Uterus (tissue), 2 donors: ENCODE measurements around the gene FBXL3.

Experiments used
- POLR2A ChIP-seq, 2 donors: fragments of 450-650 bp; IDR thresholded peaks; one replicate each; pipeline ENCODE4 v1.6.1; 2016; ENCODE audit warnings: antibody characterized with exemption in 2 of 2, mild to moderate bottlenecking in 1 of 2, moderate library complexity in 1 of 2
- TF ChIP-seq, protein P1 (sequence below), 4 experiments: fragments of 200-600 bp in 2 of 4; fragments of 450-650 bp in 2 of 4; sonication (generic) in 2 of 4; IDR thresholded peaks; one replicate each; pipeline ENCODE4 v1.5.1; 2016 to 2019; ENCODE audit warnings: antibody characterized with exemption in 4 of 4, mild to moderate bottlenecking in 2 of 4, moderate library complexity in 1 of 4

DNA sequence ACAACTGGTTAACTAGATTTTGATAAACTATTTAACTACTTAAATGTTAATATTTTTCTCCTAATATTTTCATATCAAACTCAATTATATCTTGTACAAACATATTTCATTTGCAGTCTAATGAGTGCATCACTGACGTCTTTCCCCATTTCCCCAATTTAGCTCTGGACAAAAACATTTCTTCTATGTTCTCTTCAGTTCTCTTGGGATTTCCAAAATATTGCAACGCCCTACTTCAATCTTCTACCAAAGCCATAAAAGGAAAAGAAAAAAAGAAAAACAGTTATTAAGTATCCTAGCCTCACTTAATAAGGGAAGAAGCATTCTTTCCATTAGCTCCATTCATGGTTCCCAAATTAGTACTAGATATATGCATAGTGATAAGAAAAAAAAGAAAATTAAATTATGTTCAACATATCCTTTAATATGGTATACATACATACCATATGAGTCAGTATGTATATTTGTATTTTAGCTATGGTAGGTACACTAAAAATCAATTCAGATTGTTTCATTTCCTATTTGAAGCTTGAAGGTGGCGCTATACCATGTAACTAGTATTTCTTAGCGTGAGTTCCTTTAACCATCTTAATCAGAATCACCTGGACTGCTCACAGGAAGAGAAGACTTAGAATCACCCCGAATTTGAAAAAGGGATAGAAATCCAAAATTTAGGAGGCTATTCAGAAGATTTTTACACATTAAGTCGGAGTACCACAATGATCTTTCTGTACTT is 9.9 kb downstream of the FBXL3 start:
- TF ChIP-seq, protein P1, sequence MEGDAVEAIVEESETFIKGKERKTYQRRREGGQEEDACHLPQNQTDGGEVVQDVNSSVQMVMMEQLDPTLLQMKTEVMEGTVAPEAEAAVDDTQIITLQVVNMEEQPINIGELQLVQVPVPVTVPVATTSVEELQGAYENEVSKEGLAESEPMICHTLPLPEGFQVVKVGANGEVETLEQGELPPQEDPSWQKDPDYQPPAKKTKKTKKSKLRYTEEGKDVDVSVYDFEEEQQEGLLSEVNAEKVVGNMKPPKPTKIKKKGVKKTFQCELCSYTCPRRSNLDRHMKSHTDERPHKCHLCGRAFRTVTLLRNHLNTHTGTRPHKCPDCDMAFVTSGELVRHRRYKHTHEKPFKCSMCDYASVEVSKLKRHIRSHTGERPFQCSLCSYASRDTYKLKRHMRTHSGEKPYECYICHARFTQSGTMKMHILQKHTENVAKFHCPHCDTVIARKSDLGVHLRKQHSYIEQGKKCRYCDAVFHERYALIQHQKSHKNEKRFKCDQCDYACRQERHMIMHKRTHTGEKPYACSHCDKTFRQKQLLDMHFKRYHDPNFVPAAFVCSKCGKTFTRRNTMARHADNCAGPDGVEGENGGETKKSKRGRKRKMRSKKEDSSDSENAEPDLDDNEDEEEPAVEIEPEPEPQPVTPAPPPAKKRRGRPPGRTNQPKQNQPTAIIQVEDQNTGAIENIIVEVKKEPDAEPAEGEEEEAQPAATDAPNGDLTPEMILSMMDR (IDR thresholded peaks at IDR 0.05), result no peak
- no peak for TF ChIP-seq POLR2A (IDR thresholded peaks at IDR 0.05)
